GM21367 (cell line): Measurements from ENCODE around the gene RFTN2.
"Not testable (repeated sequence)": the region's sequence is repeated elsewhere in the genome, so short reads cannot be mapped to it uniquely, and the experiment has no call there.

ENCODE experiments used
- ATAC-seq: cut with Tn5 transposase; IDR thresholded peaks from one replicate; pipeline ENCODE4 v1.9.1; 2021; ENCODE audit not compliant: unreplicated experiment

RFTN2 gene

GRCh38 chr2:197606180-197606579 is 69.2 kb downstream of the RFTN2 start:
- peak; percentile 78 for ATAC-seq

GRCh38 chr2:197604117-197604860 is 71.1 kb downstream of the RFTN2 start:
- ATAC-seq: no peak

GRCh38 chr2:197601726-197602125 is 73.7 kb downstream of the RFTN2 start:
- ATAC-seq: no peak

GRCh38 chr2:197600306-197600705 is 75.1 kb downstream of the RFTN2 start:
- ATAC-seq: no peak

- ATAC-seq: peak; percentile 56
Measured at GRCh38 chr2:197599285-197599965, 76.0 kb downstream of the RFTN2 start.

- no peak for ATAC-seq
Measured at GRCh38 chr2:197598450-197598849, 76.9 kb downstream of the RFTN2 start.

- ATAC-seq: no peak
Measured at GRCh38 chr2:197597166-197597565, 78.2 kb downstream of the RFTN2 start.

GRCh38 chr2:197596766-197597165 is 78.6 kb downstream of the RFTN2 start:
- ATAC-seq: no peak

- no peak for ATAC-seq
Measured at GRCh38 chr2:197591339-197592072, 83.9 kb downstream of the RFTN2 start.

GRCh38 chr2:197587255-197587654 is 88.1 kb downstream of the RFTN2 start:
- not testable (repeated sequence) for ATAC-seq

GRCh38 chr2:197580166-197580565 is 95.2 kb downstream of the RFTN2 start:
- not testable (repeated sequence) for ATAC-seq

GRCh38 chr2:197578294-197578693 is 97.1 kb downstream of the RFTN2 start:
- ATAC-seq: not testable (repeated sequence)

GRCh38 chr2:197577446-197577845 is 97.9 kb downstream of the RFTN2 start:
- no peak for ATAC-seq

GRCh38 chr2:197576631-197577030 is 98.8 kb downstream of the RFTN2 start:
- no peak for ATAC-seq

GRCh38 chr2:197575987-197576386 is 99.4 kb downstream of the RFTN2 start:
- no peak for ATAC-seq

GRCh38 chr2:197573608-197574007 is 101.8 kb downstream of the RFTN2 start:
- no peak for ATAC-seq

GRCh38 chr2:197571627-197572271 is 103.6 kb downstream of the RFTN2 start:
- no peak for ATAC-seq

- no peak for ATAC-seq
Measured at GRCh38 chr2:197560146-197560665, 115.2 kb downstream of the RFTN2 start.

- no peak for ATAC-seq
Measured at GRCh38 chr2:197559681-197560080, 115.7 kb downstream of the RFTN2 start.

GRCh38 chr2:197558393-197558792 is 117.0 kb downstream of the RFTN2 start:
- no peak for ATAC-seq

GRCh38 chr2:197556456-197556855 is 118.9 kb downstream of the RFTN2 start:
- ATAC-seq: no peak
